ENCODE results near the gene ITFG1.
"Not testable (repeated sequence)": the region's sequence is repeated elsewhere in the genome, so short reads cannot be mapped to it uniquely, and the experiment has no call there.

The ITFG1 gene

DNA sequence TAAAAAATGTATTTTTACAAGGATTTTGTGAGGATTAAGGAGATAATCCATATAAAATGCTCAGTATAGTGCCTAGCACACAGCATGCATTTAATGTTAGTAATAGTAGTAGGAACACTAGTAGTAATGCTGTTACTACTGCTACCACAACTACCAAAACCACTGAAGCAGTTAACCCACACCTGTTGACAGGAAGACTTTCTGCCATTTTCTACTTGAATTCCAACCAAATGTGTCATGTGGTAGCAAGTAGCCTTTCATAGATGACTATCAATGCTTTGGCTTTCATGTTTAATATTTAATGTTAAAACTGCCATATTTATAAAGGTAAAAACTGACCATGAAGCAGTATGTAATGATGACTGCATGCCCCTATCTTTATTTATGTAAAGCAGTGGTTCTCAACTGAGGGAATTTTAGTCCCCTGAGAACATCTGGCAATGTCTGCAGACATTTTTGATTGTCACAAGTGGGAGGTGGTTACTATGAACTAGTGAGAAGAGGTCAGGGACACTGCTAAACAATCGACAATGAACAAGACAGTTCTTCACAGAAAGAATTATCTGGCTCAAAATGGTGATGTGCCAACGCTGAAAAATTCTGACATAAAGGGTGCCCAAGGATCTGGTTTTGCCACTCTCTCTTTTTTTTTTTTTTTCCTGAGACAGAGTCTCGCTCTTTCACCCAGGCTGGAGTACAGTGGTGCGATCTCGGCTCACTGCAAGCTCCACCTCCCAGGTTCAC lies 89.4 kb downstream of the ITFG1 start:
- peak; percentile 14 for DNase-seq (ENCODE audit: low read depth)
- H3K4me3 ChIP-seq (ENCODE audit: low read depth, low read length), result no peak overlapping the region
- TF ChIP-seq, protein P1, sequence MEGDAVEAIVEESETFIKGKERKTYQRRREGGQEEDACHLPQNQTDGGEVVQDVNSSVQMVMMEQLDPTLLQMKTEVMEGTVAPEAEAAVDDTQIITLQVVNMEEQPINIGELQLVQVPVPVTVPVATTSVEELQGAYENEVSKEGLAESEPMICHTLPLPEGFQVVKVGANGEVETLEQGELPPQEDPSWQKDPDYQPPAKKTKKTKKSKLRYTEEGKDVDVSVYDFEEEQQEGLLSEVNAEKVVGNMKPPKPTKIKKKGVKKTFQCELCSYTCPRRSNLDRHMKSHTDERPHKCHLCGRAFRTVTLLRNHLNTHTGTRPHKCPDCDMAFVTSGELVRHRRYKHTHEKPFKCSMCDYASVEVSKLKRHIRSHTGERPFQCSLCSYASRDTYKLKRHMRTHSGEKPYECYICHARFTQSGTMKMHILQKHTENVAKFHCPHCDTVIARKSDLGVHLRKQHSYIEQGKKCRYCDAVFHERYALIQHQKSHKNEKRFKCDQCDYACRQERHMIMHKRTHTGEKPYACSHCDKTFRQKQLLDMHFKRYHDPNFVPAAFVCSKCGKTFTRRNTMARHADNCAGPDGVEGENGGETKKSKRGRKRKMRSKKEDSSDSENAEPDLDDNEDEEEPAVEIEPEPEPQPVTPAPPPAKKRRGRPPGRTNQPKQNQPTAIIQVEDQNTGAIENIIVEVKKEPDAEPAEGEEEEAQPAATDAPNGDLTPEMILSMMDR (IDR thresholded peaks at IDR 0.05; ENCODE audit: insufficient read depth, low read depth, low read length, missing control alignments), result no peak

DNA sequence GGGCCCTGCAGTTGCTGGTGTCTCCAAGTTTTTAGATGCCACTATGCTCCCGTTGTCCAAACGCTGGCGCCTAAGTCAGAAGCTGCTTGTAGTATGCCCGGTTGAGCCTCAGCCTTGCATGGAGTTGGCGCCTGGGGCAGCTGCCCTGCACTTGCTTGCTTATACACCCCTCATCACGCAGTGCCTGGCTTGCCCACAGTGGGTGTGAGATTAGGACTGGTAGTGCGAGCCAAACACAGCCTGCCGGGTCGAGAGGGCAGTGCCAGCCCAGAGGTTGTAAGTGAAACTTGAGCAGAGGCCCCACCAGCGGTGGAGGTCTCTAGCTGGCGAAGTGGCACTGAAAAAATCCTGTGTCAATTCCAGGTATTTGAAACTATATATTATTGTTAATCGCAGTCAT lies 90.3 kb downstream of the ITFG1 start:
- TF ChIP-seq, protein P1 (IDR thresholded peaks at IDR 0.05; ENCODE audit: insufficient read depth, low read depth, low read length, missing control alignments), result no peak
- no peak overlapping the region for H3K4me3 ChIP-seq (ENCODE audit: low read depth, low read length)
- no peak for DNase-seq (ENCODE audit: low read depth)

DNA sequence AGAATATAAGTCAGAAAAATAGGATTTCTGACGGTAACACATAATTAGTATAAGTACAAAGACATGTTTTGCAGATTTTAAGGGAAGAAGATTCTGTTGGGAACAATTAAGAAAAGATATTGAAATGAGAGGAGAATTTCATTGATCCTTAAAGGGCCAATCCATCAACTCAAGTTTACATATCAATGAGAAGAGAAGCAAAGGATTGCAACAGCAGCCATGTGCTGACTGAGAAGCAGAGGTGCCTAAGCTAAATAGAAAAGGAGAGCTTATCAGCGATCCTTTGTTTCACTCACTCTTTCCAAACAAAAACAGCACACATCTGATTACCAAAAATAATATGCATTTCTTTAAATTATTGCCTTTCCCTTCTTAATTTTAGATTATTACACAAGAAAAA lies 94.6 kb downstream of the ITFG1 start:
- no peak for DNase-seq (ENCODE audit: low read depth)
- H3K4me3 ChIP-seq (ENCODE audit: low read depth, low read length), result no peak overlapping the region
- TF ChIP-seq, protein P1 (IDR thresholded peaks at IDR 0.05; ENCODE audit: insufficient read depth, low read depth, low read length, missing control alignments), result no peak

DNA sequence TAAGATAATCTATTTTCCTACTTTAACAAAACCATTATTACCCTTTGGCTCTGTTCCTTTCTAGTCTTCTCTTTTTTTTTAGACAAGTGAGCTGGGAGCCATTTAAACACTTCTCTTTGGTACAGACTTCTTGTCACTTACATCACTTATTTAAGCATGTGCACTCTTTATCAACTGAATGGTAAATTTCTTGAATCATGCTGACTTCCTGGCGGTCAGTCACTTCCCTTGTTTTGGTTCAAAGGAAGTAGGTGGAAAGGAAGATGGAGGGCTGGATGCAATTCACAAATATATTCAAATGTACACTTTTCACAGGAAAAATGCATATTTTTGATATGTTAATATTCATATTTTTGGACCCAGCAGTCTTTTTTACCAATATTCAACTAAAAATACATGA lies 97.1 kb downstream of the ITFG1 start:
- TF ChIP-seq, protein P1 (IDR thresholded peaks at IDR 0.05; ENCODE audit: insufficient read depth, low read depth, low read length, missing control alignments), result no peak
- DNase-seq (ENCODE audit: low read depth), result no peak
- no peak overlapping the region for H3K4me3 ChIP-seq (ENCODE audit: low read depth, low read length)

DNA sequence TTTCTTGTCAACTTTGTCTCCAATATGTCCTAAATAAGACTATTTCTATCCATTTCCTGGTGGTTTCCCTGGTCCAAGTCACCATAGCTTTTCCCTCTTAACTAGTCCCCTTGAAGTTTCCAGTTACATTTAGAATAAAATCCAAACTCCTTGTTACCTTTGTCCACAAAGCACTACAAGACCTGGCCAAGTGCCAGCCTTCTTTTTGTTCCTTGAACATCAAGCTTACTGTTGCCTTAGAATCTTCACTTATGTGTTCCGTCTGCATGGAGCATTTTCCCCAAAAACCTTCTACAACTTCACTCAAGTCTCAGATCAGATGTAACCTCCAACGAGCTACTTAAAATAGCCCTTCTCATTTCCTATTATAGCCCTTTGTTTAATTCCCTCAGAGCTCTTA lies 101.4 kb downstream of the ITFG1 start:
- no peak for DNase-seq (ENCODE audit: low read depth)
- H3K4me3 ChIP-seq (ENCODE audit: low read depth, low read length), result no peak overlapping the region
- TF ChIP-seq, protein P1 (IDR thresholded peaks at IDR 0.05; ENCODE audit: insufficient read depth, low read depth, low read length, missing control alignments), result no peak

DNA sequence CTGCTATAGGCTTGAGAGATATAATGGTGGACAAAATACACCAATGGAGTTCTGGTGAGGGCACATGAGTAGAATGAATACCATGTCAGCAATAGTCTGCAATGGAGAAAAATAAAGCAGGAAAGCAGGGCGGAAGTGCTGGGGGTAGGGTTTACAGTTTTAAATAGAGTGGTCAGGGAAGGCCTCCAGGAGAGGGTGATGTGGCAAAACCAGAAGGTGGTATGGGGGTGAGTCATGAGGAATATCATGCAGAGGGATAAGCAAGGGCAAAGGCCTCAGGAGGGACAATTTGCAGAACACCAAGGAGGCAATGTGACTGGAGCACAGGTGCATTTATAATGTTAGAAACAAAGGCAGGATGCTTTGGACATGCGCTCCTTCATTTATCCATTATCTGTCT lies 102.0 kb downstream of the ITFG1 start:
- no peak for DNase-seq (ENCODE audit: low read depth)
- H3K4me3 ChIP-seq (ENCODE audit: low read depth, low read length), result no peak overlapping the region
- TF ChIP-seq, protein P1 (IDR thresholded peaks at IDR 0.05; ENCODE audit: insufficient read depth, low read depth, low read length, missing control alignments), result no peak

DNA sequence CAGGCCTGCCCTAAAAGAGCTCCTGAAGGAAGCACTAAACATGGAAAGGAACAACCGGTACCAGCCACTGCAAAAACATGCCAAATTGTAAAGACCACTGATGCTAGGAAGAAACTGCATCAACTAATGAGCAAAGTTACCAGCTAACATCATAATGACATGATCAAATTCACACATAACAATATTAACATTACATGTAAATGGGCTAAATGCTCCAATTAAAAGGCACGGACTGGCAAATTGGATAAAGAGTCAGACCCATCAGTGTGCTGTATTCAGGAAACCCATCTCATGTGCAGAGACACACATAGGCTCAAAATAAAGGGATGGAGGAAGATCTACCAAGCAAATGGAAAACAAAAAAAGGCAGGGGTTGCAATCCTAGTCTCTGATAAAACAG lies 111.8 kb downstream of the ITFG1 start:
- not testable (repeated sequence) for DNase-seq (ENCODE audit: low read depth); H3K4me3 ChIP-seq (ENCODE audit: low read depth, low read length)

DNA sequence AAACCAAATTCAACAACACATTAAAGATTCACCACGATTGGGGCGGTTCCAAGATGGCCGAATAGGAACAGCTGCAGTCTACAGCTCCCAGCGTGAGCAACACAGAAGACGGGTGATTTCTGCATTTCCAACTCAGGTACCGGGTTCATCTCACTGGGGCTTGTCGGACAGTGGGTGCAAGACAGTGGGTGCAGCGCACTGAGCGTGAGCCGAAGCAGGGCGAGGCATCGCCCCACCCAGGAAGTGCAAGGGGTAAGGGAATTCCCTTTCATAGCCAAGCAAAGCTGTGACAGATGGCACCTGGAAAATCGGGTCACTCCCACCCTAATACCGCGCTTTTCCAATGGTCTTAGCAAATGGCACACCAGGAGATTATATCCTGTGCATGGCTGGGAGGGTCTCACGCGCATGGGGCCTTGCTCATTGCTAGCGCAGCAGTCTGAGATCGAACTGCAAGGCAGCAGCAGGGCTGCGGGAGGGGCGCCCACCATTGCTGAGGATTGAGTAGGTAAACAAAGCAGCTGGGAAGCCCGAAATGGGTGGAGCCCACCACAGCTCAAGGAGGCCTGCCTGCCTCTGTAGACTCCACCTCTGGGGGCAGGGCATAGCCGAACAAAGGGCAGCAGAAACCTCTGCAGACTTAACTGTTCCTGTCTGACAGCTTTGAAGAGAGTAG lies 113.7 kb downstream of the ITFG1 start:
- not testable (repeated sequence) for DNase-seq (ENCODE audit: low read depth); H3K4me3 ChIP-seq (ENCODE audit: low read depth, low read length)

Measured in GM12865 (cell line).